Smooth muscle cell (in vitro differentiated cells): Measurements from ENCODE around the gene AKAP8L. TPM values are rescaled to one million over a fixed set of nuclear protein-coding genes. Genes with fewer than 3 reads are reported as not detected.

Source experiments
- DNase-seq: peaks from one replicate; lab custom pipeline; 2025; ENCODE audit not compliant: unreplicated experiment; lab: John Stamatoyannopoulos, UW
- H2AFZ ChIP-seq: fragments of 200-600 bp; sonication (generic); 2 replicates; pipeline ENCODE4 v1.6.0; 2016; ENCODE audit warnings: antibody characterized with exemption, low read depth, mild to moderate bottlenecking
- H3F3A ChIP-seq: fragments of 200-600 bp; sonication (generic); 2 replicates; pipeline ENCODE4 v1.6.0; 2017; ENCODE audit warnings: antibody characterized with exemption, low read depth
- H3K27ac ChIP-seq: fragments of 200-600 bp; sonication (generic); 2 replicates; pipeline ENCODE4 v1.5.1; 2016; ENCODE audit warnings: low read depth, mild to moderate bottlenecking
- H3K27me3 ChIP-seq: fragments of 200-600 bp; sonication (generic); 2 replicates; pipeline ENCODE4 v1.6.1; 2016; ENCODE audit warnings: low read depth, mild to moderate bottlenecking
- H3K36me3 ChIP-seq: fragments of 200-600 bp; sonication (generic); 2 replicates; pipeline ENCODE4 v1.5.1; 2016; ENCODE audit warnings: low read depth
- H3K4me1 ChIP-seq: fragments of 200-600 bp; sonication (generic); 2 replicates; pipeline ENCODE4 v1.5.1; 2016; ENCODE audit warnings: low read depth
- H3K4me2 ChIP-seq: fragments of 200-600 bp; sonication (generic); 2 replicates; pipeline ENCODE4 v1.6.0; 2016; ENCODE audit warnings: mild to moderate bottlenecking
- H3K4me3 ChIP-seq: fragments of 200-600 bp; sonication (generic); 2 replicates; pipeline ENCODE4 v1.5.1; 2016; ENCODE audit warnings: mild to moderate bottlenecking
- H3K79me2 ChIP-seq: fragments of 200-600 bp; sonication (generic); 2 replicates; pipeline ENCODE4 v1.6.0; 2016; ENCODE audit warnings: low read depth, mild to moderate bottlenecking
- H3K9ac ChIP-seq: fragments of 200-600 bp; sonication (generic); 2 replicates; pipeline ENCODE4 v1.6.0; 2016; ENCODE audit warnings: low read depth
- H3K9me3 ChIP-seq: fragments of 200-600 bp; sonication (generic); replicated peaks from 2 replicates; pipeline ENCODE4 v1.5.1; 2016; ENCODE audit warnings: low read depth
- H4K20me1 ChIP-seq: fragments of 200-600 bp; sonication (generic); 2 replicates; pipeline ENCODE4 v1.6.0; 2016; ENCODE audit warnings: low read depth
- WGBS: methylation state at CpG from one replicate; pipeline ENCODE4 v1.1.7; 2016; ENCODE audit warnings: low lambda C conversion rate; 5-methylcytosine and 5-hydroxymethylcytosine counted together
- polyA plus RNA-seq: library from polyadenylated mRNA; unstranded; fragments of >200 nt; fragmentation: Nextera tagmentation; extraction: Ambion mirVana; gene quantifications from 2 replicates; pipeline ENCODE4 v1.2.1, GENCODE V29; 2016
- total RNA-seq: library from RNA; depleted of rRNA; stranded (reverse); fragments of >200 nt; gene quantifications from 2 replicates; pipeline ENCODE4 v1.2.3, GENCODE V29; 2014
- TF ChIP-seq, protein P1 (sequence below): fragments of 200-600 bp; sonication (generic); IDR thresholded peaks from 2 replicates; pipeline ENCODE4 v1.5.1; 2017; ENCODE audit warnings: borderline replicate concordance, mild to moderate bottlenecking, antibody characterized with exemption; ENCODE audit not compliant: insufficient read depth, poor library complexity, severe bottlenecking

AKAP8L gene
- total and polyA plus RNA-seq, 2 experiments from 2014 or later, result 61.9 to 105 TPM

DNA sequence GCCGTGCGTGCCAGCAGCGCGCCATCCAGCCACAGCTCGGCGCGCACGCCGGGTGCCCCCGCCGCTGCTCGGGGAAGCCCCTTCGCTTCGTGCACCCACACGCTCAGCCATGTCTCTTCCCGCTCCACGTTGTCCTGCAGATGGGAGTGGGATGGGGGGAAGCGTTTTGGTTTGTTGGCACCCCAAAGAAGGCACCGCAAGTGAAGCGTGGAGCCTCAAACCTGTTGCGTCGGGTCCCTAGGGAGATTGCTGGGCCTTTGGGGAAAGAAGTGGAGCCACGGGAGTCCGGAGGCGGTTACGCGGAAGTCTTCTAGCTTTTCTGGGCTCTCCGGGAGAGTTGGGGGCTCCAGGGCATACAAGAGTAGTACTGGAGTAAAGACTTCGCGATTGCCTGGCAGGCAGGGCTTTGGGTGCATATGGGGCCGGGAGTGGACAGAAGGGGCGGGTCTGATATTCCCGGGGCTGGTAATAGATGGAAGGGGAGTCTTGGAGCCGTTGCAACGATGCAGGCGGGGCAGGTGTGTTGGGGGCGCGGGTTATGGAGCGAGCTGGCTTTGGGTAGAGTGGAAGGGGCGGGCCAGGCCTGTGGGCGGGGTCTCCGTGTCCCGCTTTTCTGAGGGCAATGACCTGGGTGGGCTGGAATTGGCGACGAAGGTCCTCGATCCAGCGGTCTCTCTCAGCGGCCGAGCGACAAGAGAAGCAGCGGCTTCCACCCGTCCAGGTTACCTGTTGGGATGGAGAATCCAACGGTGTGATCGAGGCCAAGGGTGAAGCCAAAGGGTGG is 39.1 kb upstream of the AKAP8L start:
- Histone ChIP-seq H3K9me3 (no peaks in the 10 kb centered on the region), H4K20me1 (no peaks in the 10 kb centered on the region), H2AFZ (no peak overlapping the region), H3K4me3 (no peak overlapping the region), H3K27me3 (peaks cover 82% of the 10 kb centered on the region), H3K4me2 (no peak overlapping the region), H3K36me3 (no peaks in the 10 kb centered on the region), H3K4me1 (peaks cover 3% of the 10 kb centered on the region), H3K27ac (no peak overlapping the region), H3F3A (no peaks in the 10 kb centered on the region), H3K9ac (no peak overlapping the region), H3K79me2 (no peaks in the 10 kb centered on the region)
- WGBS, result 31% methylated on average over 44 of the region's 54 CpGs
- no peak for DNase-seq
- TF ChIP-seq, protein P1, sequence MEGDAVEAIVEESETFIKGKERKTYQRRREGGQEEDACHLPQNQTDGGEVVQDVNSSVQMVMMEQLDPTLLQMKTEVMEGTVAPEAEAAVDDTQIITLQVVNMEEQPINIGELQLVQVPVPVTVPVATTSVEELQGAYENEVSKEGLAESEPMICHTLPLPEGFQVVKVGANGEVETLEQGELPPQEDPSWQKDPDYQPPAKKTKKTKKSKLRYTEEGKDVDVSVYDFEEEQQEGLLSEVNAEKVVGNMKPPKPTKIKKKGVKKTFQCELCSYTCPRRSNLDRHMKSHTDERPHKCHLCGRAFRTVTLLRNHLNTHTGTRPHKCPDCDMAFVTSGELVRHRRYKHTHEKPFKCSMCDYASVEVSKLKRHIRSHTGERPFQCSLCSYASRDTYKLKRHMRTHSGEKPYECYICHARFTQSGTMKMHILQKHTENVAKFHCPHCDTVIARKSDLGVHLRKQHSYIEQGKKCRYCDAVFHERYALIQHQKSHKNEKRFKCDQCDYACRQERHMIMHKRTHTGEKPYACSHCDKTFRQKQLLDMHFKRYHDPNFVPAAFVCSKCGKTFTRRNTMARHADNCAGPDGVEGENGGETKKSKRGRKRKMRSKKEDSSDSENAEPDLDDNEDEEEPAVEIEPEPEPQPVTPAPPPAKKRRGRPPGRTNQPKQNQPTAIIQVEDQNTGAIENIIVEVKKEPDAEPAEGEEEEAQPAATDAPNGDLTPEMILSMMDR, result no peak

DNA sequence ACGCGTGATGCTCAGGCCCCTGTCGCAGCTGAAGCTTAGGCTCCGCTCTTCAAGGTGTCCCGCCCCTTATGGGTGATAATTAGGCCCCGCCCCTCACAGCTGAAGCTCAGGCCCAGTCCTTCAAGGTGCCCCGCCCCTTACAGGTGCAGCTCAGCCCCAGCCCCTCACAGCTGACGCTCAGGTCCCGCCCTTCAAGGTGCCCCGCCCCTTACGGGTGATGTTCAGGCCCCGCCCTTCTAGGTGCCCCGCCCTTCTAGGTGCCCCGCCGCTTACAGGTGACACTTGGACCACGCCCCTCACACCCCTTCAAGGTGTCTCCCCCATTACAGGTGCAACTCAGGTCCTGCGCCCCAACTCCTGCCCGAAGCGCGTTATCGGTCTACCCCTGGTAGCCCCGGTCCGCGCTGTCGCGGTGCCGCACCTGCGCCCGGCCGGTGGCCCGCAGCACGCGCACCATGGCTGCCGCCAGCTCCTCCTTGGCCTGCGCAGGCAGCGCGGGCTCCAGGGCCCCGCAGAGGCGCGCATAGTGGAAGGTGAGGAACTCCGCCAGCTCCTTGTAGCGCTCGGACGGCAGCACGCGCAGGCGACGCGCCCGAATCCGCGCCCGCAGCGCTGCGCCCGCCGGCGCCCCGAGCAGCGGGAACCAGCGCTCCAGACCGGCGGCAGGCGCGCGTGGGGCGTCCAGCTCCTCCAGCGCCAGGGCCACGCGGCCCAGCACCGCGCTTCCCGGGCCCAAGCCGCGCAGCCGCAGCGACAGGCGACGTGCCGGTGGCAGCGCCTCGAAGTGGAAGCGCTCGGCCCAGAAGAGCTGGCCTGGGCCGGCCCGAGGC is 38.3 kb upstream of the AKAP8L start:
- no peak overlapping the region for H3K27ac ChIP-seq
- no peaks in the 10 kb centered on the region for H3F3A ChIP-seq
- H2AFZ ChIP-seq, result no peak overlapping the region
- H3K4me3 ChIP-seq, result no peak overlapping the region
- no peaks in the 10 kb centered on the region for H3K36me3 ChIP-seq
- H3K79me2 ChIP-seq, result no peaks in the 10 kb centered on the region
- H3K27me3 ChIP-seq, result peaks cover 82% of the 10 kb centered on the region
- H3K4me1 ChIP-seq, result peaks cover 3% of the 10 kb centered on the region
- peak overlapping the region; percentile 9 for H3K4me2 ChIP-seq
- H3K9ac ChIP-seq, result no peak overlapping the region
- H3K9me3 ChIP-seq, result no peaks in the 10 kb centered on the region
- H4K20me1 ChIP-seq, result no peaks in the 10 kb centered on the region
- TF ChIP-seq, protein P1, result no peak
- WGBS, result 4% methylated on average over 79 of the region's 86 CpGs
- DNase-seq, result no peak

DNA sequence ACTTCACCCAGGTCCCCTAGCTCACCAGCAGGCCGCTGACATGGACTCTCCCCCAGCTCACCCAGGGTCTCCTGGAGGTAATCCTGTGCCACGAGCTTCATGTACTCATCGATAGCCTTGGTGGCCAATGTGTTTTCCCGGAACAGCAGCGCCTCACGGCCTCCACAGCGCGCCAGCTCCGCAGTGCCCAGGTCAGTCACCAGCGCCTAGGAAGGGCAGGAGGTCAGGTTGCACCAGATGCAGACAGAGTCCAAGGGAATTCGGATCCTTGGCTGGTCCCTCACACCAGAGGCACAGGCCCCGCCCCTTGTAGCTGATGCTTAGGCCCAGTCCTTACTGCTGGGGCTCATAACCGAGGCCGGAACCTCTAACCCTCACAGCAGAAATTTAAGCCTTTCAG is 37.7 kb upstream of the AKAP8L start:
- Histone ChIP-seq H3K9me3 (no peaks in the 10 kb centered on the region), H3K27ac (no peak overlapping the region), H3K4me1 (peaks cover 3% of the 10 kb centered on the region), H3K4me2 (no peak overlapping the region), H3K9ac (no peak overlapping the region), H3K27me3 (peaks cover 77% of the 10 kb centered on the region), H3K4me3 (no peak overlapping the region), H2AFZ (no peak overlapping the region), H4K20me1 (no peaks in the 10 kb centered on the region), H3K79me2 (no peaks in the 10 kb centered on the region), H3F3A (peaks cover 6% of the 10 kb centered on the region), H3K36me3 (no peaks in the 10 kb centered on the region)
- 53% methylated on average over 14 of the region's 14 CpGs for WGBS
- TF ChIP-seq, protein P1, result no peak
- no peak for DNase-seq
